ENCODE measurements around the gene MSL1.
A peak's percentile ranks its signal among the peaks of the same experiment; 100 is the strongest.

MSL1 gene

DNA sequence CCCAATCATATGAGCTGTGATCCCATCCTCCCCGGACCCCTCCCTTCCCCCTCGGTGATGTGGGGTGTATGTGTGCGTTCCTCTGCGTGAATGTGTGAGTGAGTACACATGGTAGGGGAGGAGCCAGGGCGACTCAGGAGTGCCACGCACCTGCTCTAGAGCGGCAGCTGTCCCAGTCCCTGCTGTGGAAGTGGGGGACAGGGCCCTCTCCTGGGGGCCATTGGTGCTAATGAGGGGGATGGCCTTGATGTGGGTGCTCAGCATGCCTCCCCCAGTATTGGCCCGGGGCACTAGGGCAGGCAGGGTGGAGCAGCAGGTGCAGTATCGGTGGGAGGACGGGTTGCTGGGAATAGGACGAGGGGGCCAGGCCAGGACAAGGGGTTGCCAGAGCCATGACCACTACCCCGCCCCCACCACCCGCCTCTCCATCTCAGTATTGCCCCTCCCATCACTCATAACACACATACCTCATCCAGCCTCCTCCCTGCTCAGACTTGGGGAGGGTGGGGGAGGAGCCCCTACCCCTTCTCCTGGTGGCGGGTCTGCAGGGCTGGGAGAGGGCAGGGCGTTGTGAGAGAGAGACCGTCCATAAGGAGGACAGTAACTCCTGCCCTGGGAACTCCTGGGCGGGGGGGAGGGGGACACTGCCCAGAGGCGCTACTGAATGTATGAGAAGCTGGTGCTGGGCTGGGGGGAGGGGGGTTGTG, 29.9 kb upstream of the MSL1 start:
- DNase-seq, result no peak

DNA sequence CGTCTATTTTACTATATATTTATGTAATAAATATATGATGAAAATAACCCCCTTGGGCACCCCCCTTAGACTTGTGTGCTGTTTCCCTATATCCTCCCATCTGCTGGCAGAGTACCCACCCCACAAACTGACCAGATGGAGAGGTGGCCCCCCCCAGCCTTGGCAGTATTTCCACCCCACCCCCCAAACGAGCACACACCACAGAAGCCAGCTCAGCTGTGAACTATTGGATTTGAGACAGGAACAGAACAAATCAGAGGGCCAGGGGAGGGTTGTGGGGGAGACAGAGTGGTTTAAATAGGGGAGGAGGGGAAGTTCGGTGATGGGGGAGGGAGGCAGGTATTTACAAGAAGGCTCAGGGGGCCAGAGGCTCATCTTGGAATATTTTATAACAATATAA, 29.2 kb upstream of the MSL1 start:
- no peak for DNase-seq

DNA sequence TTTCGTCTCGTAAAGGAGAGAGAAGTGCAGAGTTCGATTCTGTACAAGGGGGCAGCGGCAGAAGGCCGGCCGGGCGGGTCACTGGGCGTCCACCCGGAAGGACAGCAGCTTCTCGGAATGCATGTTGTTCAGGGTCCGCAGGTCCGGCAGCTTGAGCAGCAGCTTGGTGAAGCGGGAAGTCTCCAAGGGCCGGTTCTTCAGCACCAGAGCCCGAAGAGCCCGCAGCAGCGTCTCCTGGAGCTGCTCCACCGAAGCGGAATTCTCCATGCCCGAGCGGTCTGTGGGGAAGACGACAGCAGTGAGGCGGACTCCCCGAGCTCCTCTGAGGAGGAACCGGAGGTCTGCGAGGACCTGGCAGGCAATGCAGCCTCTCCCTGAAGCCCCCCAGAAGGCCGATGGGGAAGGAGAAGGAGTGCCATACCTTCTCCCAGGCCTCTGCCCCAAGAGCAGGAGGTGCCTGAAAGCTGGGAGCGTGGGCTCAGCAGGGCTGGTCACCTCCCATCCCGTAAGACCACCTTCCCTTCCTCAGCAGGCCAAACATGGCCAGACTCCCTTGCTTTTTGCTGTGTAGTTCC, 28.7 kb upstream of the MSL1 start:
- DNase-seq, result no peak

DNA sequence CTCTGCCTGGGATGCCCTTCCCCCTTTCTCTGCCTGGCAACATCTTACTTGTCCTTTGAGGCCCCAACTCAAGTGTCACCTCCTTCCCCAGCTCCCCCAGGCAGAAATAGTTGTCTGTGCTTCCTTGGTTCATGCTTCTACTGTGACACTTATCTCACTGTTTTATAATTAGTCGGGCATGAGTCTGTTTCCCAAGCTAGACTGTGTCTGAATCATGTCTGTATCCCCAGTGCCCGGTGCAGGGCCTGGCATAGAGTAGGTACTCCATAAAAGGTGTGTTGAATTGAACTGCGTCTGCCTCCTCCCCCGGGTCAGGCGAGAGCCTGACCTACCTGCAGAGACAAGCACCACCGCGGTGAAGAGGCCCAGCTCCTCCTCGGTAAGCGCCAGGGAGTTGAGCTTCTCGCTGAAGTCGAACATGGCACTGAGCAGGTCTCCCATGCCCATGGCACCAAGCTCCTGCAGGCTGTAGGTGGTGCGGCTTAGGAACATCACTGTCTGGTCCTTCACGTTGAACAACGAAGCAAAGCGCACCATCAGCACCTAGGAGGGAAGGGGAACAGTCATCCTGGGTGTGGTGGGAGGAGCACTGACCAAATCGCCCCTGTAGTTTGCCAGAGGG, 28.1 kb upstream of the MSL1 start:
- DNase-seq, result no peak

DNA sequence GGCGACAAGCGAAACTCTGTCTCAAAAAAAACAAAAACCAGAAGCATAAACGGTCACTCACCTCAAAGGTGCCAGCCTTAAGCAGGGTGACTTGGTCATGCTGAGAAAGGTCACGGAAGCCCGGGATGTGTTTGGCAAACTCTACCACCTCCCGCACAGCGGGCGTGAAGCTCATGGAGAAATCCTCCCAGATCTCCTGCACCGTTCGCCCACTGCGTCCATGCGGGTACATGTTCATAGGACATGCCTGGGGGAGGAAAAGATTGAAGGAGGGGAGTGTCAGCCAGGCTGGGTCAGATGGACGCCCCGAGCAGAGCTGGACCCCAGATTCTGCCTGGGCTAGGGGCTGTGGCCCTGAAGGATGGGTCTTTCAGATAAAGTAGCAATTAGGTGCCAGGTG, 26.9 kb upstream of the MSL1 start:
- DNase-seq, result no peak

DNA sequence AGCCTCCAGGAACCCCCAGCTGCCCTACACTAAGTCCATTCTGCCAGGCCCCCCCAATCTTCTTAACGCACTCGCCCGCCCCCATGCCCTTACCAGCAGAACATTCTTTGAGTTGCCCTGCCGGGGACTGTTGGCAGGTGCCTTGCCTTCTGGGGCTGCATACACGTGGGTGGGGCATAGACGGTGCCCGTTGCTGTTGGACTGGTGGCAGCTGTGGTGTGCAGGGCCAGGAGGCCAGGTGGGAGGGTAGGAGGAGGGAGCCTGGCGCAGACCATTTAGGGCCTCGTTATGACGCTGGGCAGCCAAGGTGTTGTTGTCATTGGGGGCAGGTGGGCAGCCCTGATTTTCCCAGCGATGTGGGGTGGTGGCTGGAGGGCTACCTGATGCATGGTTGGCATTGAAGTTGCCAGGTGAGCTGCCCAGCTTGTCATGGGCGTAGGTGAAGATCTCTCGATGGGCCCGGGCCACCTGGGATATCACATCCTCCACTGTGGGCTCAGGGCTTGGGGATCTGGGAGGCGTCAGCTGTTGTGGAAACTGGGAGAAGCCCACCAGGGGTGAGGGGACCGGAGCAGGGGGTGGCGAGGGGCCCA, 26.3 kb upstream of the MSL1 start:
- no peak for DNase-seq

DNA sequence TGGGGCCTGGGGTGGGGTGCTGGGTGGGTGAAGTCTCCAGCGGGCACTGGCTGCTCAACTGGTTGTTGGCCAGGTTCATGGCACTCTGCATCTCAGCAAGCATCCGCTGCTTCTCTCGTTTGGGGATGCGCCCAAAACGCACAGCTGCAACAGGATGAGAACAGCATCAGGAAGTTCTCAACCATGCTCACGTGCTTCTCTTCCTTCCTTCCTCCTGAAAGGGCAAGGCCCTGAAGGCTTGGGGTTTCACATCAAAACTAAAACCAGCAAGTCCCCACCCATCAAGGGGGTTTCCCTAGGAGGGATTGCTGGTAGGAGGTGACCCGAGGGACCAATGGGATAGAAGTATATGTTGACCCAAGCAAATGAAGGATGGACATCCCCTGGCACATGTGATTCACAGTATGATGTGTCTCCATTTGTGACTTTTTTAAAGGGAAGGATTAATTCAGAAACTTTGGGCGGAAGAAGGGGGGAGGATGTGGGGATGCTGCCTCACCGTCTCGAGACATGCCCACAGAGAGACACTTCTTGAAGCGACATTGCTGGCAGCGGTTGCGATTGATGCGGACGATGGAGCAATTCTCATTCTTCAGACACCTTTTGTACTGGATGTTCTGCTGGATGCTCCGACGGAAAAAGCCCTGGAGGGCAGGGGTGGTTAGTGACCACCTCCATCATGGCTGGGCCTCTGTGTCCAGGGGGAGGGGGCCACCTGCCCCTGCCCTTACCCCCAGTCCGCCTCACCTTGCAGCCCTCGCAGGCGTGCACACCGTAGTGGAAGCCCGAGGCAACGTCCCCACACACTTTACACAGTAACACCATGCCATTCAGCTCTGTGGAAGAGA, 25.6 kb upstream of the MSL1 start:
- DNase-seq, result peak; percentile 99

DNA sequence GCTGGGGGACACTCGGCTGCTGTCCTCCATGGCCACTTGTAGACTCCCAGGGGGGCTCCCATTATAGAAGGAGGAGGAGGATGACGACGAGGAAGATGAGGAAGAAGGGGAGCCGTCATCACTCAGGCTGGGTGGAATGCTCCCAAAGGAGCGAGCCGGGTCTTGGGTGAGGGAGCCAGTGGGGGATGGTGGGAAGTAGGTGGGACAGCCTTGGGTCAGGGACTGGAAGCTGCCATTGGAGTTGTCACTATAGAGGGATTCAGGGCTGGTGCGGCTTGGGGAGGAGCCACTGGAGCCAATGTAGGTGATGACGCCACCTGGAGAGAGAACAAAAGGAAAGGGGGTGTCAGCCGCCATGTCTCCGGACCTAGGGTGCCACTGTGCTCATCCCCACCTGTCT, 24.7 kb upstream of the MSL1 start:
- DNase-seq, result no peak

DNA sequence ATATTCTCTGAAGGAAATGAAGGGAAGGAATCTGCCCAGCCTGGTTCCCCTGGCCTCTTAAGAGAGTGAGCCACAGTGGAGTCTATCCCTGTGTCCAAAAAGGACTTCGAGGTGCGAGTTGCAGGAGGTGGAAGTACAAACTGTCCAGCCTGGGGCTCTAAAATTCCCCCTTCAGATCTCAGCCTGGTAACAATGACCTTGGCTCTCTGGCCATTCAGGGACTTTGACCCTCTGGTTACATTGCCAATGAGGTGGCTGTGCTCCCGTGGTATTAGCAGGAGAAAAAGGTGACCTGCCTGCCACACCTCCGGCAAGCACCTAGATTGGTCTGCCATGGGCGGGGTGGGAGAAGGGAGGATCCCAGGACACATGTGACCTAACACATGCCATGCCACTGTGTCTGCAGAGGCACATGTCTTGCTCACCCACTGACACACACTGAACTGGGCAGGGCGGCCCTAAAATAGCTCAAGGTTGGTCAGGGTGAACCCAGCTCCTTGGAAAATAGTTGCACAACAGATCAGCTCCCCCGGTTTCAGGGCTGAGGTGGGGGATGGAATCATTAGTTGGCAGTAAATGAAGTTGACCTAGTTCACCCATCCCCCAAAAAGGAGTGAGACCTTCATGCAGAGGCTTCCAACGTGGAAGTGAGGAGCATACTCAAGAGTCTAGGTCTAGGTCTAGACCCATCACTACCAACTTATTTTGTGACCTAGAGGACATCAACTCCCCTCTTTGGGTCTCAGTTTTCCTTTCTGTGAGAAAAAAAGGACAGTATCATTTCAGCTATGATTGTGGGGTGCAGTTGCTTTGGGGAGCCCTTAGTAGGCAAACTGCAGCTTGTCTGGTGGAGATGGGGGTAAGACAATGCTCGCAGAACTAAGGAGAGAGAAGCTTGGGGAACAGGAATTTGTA, 23.6 kb upstream of the MSL1 start:
- DNase-seq, result no peak

DNA sequence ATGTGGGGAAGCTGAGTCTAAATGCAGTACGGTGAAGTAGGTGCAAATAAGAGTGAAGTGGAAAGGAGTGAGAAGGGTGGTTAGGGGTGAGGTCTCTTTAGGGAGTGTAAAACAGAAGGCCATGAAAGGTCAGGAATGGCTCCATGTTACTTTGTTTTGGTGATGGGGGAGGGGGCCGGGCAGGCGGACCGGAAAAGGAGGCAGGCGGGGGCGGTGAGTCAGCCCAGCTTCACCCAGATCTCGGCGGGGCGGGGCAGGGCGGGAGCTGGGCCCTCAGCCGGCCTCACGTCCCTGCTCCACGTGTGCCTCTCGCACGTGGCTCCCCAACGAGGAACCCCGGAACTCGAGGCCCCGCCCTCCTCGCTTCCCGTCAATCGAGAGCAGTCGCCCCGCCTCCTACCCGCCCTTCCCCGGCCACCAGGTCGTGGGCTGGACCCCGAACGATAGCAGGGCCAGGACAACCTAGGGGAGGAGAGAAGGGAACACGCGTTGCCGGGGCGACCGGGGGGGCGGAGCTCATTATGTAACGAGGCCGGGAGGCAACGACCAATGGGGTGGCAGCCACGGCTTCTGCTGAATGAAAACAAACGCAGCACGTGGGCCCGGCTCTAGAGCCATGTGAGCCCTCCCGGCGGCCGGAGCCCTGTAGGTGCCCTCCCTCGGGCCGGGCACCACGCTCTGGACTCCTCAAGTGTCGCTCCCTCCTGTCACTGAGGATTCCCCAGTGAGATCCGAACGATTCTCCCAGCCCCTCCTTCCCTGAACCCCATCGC, 22.7 kb upstream of the MSL1 start:
- peak; percentile 99 for DNase-seq

DNA sequence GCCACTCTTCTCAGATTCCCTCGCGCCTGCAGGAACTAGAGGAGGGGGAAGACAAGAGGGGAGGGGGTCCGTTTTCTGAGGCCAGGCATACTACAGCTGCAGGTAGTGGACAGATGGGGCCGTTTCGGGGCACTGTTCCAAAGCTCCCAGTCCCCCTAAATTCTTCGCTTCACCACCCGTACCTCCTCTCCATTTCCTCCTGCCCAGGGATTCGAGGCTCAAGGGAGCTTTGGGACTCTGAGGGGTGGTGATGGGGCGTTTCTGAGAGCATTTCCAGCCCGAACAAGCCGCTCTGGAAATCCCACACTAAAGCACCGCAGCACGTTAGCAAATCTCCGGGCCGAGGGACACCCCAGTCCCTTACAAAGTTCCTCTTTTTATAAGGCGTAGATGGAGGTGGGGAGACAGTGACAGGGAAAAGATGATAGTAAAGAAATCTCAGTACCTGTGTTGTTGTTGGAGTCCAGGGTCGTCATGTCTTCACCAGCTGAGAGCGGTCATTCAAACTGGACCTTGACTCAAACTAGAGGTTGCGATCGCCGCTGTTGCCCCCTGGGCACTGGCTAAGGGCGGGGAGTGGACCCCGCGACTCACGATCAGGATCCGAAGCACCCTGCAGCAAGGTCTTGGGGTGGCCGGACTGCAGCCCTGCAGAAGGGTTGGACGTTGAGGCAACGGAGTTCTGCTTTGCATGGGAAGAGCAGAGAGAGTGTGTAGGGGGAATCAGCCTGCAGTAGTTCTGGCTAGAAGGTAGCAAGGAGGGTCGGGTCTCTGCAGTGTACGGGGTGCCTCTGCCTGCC, 22.0 kb upstream of the MSL1 start:
- no peak for DNase-seq

DNA sequence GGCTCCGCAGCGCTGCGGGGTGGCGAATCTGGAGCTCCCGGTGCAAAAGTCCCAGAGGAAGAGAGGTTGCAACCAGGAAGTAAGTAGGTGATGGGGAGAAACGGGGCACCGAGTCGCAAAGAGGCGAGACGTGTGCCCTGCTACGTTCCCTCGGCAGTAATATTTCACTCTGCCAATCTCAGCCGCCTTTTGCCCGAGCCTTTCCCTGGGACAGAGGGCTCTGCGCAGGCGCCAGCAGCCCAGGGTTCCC, 21.4 kb upstream of the MSL1 start, which contains the start of gene NR1D1:
Gene NR1D1, minus strand, starts transcription at position 171 of the 250 bp plus-strand sequence. CDS start 495 bp downstream, outside the sequence.
- DNase-seq, result no peak

DNA sequence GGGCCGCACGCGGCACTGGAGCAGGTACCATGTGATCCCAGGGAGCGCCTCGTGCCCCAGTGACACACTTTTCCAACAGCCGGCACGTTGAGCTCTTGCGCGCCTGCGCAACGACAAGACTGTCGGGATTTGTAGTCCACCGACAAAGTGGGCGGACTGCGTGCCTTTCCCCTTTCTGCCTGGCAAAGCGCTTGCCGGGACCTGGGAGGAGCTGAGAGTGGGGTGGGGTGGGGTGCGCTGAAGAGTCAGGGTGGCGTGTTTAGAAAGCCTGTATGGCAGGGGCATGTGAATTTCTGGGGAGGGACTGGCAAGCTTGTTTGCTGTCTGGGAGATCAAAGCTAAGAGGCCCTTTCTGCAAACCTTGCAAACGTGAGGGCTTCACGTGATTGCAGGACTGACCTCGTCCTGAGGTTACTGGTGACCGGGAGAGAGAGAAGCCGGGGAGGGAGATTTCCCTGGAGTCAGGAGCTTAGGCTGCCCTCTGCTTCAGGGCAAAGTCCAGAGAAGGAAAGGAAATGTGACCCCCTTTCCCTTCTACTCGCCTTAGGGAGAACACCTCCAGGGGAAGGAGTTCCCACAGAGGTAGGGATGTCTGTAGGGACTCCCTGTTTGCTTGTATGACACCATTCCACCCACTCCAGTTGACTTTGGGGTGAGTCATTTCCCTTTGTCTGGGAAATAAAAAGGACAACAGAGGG, 21.0 kb upstream of the MSL1 start:
- peak; percentile 96 for DNase-seq

DNA sequence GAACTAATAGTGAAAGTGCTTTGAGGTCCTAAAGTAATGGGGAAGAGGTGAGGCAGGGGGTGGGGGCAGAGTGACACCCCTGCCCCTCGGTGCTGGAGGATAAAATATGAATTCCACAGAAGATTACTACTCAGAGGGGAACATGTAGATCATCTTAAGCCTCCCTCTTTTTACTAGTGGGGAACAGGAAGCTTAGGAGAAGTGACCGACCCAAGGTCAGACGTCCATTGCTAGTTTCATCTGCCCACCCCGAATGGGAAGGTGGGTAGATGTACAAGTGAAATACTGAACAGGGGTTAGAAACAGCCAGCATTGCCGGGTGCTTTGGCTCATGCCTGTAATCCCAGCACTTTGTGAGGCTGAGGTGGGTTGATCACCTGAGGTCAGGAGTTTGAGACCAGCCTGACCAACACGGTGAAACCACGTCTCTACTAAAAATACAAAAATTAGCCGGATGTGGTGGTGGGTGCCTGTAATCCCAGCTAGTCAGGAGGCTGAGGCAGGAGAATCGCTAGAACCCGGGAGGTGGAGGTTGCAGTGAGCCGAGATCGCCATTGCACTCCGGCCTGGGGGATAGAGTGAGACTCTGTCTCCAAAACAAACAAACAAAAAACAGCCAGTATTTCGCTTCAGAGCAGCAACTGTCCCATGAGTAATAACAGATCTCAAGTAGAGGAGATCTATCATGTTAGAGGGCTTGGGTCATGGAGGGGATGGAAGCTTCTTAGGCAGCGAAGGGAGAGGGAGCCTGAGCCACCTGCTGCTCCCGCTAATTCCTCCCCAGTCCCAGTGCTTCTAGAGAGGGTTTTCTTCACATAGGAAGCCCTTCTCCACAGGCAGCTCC, 20.2 kb upstream of the MSL1 start:
- no peak for DNase-seq

DNA sequence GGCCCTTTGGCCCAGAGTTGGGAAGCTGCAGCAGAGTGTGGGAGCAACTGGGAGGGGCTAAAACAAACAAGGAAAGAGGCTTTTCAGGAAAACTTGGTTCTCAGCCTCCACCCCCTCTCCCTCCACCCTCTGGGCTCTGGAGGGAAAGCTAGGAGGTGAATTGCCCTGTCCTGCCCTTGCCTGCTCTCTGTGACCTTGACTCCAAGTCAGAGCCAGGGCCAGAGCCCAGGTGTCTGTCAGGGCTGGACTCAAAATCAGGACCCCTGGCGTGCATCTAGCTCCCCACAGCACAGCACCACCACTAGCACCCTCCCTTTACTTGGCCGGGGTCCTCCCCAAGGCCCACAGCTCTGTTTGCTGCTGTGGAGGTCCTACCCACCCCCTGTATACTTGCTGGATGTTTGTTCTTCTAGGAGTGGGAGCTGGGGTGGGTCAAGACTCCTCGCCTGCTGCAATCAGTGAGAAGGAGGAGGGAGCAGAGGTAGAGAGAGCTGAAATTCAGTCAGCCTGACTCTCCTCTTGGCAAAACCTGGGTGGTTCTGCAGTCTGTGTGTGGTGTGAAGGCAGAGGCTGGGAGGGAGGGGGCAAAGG, 18.6 kb upstream of the MSL1 start:
- DNase-seq, result no peak

DNA sequence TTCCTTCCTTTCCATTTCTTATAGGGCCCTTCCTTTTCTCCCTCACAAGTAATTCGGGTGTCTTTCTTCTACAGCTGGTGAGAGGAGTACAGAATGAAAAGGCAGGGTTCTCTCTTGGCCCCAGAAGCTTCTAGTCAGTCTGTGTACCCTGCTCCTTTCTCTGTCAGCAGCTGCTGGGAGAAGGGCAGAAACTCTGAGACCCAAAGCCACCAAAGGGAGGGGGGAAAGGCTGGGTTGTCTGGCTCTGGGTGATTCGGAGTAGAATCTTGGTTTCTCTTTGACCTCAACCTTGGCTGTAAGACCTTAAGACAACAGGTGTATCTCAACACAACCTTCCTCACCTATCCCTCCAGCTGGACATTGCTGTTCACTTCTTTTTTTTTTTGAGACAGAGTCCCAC, 18.1 kb upstream of the MSL1 start:
- DNase-seq, result no peak

DNA sequence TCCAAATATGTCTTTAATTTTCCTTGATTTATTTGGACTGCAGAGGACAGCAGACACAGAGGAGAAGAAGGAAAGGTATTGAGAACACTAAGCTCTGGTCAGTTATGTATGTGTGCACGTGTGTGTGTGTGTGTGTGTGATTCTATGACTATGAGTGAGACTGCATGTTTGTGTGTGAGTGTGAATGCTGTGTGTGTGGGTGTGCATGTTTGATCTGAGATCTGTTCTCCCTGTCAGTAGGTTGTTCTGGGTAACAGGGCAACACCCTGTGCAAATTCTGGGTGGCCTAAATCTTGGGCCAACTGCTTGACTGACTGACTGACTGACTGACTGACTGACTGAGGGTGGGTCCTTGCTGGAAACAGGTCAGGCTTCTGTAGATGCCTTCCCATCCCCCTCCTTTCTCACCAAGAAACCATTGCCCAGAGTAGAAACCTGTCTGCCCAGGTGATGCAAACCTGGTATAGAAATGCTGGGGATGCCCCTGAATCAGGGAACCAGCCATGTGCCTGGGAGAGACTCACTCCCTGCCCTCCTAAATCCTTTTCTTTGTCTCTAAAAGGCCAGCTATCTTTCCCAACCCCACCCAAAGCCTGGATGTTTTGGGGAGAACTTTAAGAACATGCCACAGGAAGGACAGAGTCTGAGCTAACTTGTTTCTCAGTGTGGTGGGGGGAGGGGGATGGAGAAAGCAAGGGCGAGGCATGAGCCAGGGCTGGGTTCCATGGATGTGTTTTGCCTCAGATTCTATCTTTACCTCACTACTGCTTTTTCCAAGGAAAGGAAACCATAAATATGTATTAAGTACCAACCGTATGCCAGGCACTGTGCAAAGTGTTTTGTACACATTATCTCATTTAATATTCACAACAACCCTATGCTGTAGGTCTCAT, 16.9 kb upstream of the MSL1 start:
- DNase-seq, result no peak
